ENCODE measurements around the gene B4GALT2. TPM values are rescaled to one million over a fixed set of nuclear protein-coding genes. Genes with fewer than 3 reads are reported as not detected.

The B4GALT2 gene
- total RNA-seq, 4 donors from 2014 or later: 21.4 to 51.4 (median 41.0) TPM

DNA sequence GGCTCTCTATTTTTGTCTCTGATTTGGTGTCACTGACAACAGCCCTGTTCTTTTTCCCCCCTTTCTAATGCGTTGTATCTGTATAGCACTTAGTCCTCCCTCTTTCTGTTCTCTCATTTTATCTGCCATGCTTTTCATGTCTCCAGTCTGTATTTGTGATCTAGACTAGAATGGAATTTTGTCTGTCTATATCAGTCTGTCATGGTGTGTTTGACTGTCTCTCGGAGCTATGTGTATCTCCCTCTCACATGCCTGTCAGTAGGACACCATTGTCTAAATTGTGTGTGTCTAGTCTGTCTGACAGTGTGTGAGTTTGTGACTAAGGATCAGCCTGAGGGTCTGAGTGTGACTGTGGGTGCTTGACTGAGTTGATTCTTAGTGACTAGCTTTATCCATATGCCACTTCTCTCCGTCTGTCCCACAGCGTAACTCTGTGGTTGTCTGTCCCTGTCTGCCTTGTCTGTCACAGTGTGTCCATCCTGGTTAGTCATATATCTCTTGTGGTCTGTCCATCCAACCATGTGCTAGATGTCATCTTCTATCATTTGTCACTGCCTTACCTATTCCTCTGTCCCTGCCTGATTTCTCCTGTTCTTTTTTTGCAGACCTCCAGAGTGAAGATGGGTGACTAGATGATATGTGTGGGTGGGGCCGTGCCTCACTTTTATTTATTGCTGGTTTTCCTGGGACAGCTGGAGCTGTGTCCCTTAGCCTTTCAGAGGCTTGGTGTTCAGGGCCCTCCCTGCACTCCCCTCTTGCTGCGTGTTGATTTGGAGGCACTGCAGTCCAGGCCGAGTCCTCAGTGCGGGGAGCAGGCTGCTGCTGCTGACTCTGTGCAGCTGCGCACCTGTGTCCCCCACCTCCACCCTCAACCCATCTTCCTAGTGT, 1.4 kb upstream of the B4GALT2 start:
- H3K27ac ChIP-seq: no peak overlapping the region
- WGBS: 83% methylated on average over 8 of the region's 9 CpGs
- DNase-seq (ENCODE audit: low spot score in 2 of 2): no peak
- no peaks in the 10 kb centered on the region for H3K9me3 ChIP-seq
- no peak overlapping the region for H3K4me3 ChIP-seq
- no peaks in the 10 kb centered on the region for H3K27me3 ChIP-seq
- no peak for TF ChIP-seq POLR2A (IDR thresholded peaks at IDR 0.05)
- no peak for TF ChIP-seq POLR2AphosphoS5 (IDR thresholded peaks at IDR 0.05)
- no peak for TF ChIP-seq EP300 (IDR thresholded peaks at IDR 0.05)
- no peak for TF ChIP-seq CTCF (IDR thresholded peaks at IDR 0.05)
- H3K36me3 ChIP-seq: peaks cover 15% of the 10 kb centered on the region
- peaks cover 62% of the 10 kb centered on the region for H3K4me1 ChIP-seq

- WGBS: 63% methylated on average over 4 of the region's 5 CpGs
- Histone ChIP-seq H3K27me3 (no peaks in the 10 kb centered on the region), H3K4me3 (no peak overlapping the region), H3K27ac (no peak overlapping the region), H3K4me1 (peaks cover 62% of the 10 kb centered on the region), H3K36me3 (peaks cover 13% of the 10 kb centered on the region), H3K9me3 (no peaks in the 10 kb centered on the region)
- TF ChIP-seq POLR2AphosphoS5 (IDR thresholded peaks at IDR 0.05) (no peak), EP300 (IDR thresholded peaks at IDR 0.05) (no peak), CTCF (IDR thresholded peaks at IDR 0.05) (no peak), POLR2A (IDR thresholded peaks at IDR 0.05) (no peak)
- DNase-seq (ENCODE audit: low spot score in 2 of 2): no peak
Observed at GRCh38 chr1:43978264-43978550, 803 bp upstream of the B4GALT2 start.

DNA sequence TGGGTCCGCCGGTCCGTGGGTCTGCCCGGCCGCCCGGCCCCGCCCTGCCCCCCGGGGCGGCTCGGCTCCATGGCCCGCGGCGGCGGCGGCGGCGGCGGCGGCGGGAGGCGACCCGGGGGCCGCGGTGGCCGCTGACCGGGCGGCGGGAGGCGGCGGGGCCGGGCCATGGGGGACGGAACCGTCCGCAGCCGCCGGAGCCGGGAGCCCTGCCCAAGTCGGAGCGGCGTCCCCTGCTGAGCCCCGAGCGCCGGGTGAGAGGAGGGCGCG, 184 bp downstream of the B4GALT2 start:
- peak overlapping the region; percentile 85 for H3K4me3 ChIP-seq
- H3K36me3 ChIP-seq: peaks cover 13% of the 10 kb centered on the region
- TF ChIP-seq POLR2AphosphoS5 (IDR thresholded peaks at IDR 0.05) (no peak), POLR2A (IDR thresholded peaks at IDR 0.05) (no peak), EP300 (IDR thresholded peaks at IDR 0.05) (no peak), CTCF (IDR thresholded peaks at IDR 0.05) (no peak)
- H3K9me3 ChIP-seq: no peaks in the 10 kb centered on the region
- H3K4me1 ChIP-seq: peaks cover 58% of the 10 kb centered on the region
- no CpG with 5 or more reads among the region's 45 CpGs for WGBS
- peak overlapping the region; percentile 65 for H3K27ac ChIP-seq
- no peaks in the 10 kb centered on the region for H3K27me3 ChIP-seq
- DNase-seq (ENCODE audit: low spot score in 2 of 2): no peak

DNA sequence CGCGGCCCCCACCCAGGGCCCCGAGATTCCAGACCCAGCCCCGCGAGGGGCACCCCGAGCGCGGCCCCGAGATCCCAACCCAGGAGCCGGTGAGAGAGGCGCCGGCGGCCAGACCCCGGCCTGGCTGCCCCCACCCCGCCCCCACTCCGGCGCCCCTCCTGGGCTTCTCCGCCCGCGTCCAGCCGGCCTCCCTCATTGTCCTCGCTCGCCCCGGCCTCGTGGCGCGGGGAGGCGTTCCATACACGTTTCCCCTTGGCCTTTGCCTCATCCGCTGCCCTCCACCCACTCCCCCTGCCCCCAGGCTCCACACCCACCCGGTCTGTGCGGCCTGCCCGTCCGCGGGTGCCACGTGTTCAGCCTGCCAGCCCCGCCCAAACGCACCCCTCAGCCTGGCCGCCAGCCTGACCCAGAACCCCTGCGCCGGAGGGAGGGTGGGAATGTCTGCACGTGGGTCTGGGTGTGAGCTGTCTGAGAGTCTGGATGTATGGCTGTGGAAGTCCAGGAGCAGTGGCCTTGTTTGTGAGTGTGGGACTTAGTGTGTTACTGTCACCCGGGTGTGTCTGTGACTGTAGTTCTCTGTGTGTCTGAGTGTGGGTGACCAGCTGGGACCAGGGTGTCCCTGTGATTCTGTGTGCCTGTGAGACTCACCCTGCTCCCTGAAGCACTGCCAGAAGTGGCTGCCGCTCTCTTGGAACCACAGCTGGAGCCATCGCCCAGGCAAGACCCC, 681 bp downstream of the B4GALT2 start:
- no peaks in the 10 kb centered on the region for H3K27me3 ChIP-seq
- H3K4me1 ChIP-seq: peaks cover 57% of the 10 kb centered on the region
- peak overlapping the region; percentile 85 for H3K4me3 ChIP-seq
- no peaks in the 10 kb centered on the region for H3K9me3 ChIP-seq
- peaks cover 16% of the 10 kb centered on the region for H3K36me3 ChIP-seq
- peak overlapping the region; percentile 65 for H3K27ac ChIP-seq
- 0% methylated on average over 5 of the region's 45 CpGs for WGBS
- no peak for TF ChIP-seq POLR2A (IDR thresholded peaks at IDR 0.05)
- TF ChIP-seq POLR2AphosphoS5 (IDR thresholded peaks at IDR 0.05): no peak
- TF ChIP-seq EP300 (IDR thresholded peaks at IDR 0.05): no peak
- no peak for TF ChIP-seq CTCF (IDR thresholded peaks at IDR 0.05)
- peak in 1 of 2 donors; percentile 83 for DNase-seq (ENCODE audit: low spot score in 2 of 2)
